ENCODE data around the gene NCF1.

DNA sequence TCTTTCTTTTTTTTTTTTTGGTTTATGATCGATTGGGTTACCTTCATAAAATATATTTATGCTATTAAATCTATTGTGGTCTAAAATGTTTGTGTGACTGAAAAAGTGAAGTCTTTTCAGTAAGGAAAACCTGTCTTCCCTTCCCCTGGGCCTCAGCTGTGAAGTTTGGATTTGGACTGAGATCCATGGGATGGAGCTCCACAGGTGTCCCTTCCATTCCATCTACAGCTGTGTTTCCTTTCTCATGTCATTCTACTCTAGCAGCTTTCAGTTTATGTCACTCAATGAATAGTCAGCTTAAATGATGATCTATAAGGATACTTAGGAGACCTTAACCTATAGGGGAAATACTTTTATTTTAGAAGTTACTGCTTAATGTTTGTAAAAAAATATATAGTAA, 48.0 kb upstream of the NCF1 start:
- TF ChIP-seq, protein P1, sequence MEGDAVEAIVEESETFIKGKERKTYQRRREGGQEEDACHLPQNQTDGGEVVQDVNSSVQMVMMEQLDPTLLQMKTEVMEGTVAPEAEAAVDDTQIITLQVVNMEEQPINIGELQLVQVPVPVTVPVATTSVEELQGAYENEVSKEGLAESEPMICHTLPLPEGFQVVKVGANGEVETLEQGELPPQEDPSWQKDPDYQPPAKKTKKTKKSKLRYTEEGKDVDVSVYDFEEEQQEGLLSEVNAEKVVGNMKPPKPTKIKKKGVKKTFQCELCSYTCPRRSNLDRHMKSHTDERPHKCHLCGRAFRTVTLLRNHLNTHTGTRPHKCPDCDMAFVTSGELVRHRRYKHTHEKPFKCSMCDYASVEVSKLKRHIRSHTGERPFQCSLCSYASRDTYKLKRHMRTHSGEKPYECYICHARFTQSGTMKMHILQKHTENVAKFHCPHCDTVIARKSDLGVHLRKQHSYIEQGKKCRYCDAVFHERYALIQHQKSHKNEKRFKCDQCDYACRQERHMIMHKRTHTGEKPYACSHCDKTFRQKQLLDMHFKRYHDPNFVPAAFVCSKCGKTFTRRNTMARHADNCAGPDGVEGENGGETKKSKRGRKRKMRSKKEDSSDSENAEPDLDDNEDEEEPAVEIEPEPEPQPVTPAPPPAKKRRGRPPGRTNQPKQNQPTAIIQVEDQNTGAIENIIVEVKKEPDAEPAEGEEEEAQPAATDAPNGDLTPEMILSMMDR (conservative IDR thresholded peaks at IDR 0.05; ENCODE audit: low read depth, low read length): no peak
- no peak for TF ChIP-seq EZH2 (IDR thresholded peaks at IDR 0.05; ENCODE audit: borderline replicate concordance, low read depth, low read length, poor library complexity, severe bottlenecking)

Data from A673 (cell line).